HG03432 (cell line): ENCODE results near the gene FOXRED2.
"Not testable (repeated sequence)": the region's sequence is repeated elsewhere in the genome, so short reads cannot be mapped to it uniquely, and the experiment has no call there.

Source experiments
- ATAC-seq: cut with Tn5 transposase; IDR thresholded peaks from one replicate; pipeline ENCODE4 v1.9.1; 2021; ENCODE audit warnings: mild to moderate bottlenecking, moderate library complexity; ENCODE audit not compliant: unreplicated experiment

Gene FOXRED2

GRCh38 chr22:36452250-36452977 is 54.4 kb downstream of the FOXRED2 start:
- ATAC-seq = no peak

GRCh38 chr22:36450923-36451322 is 55.9 kb downstream of the FOXRED2 start:
- ATAC-seq = not testable (repeated sequence)

GRCh38 chr22:36449596-36450175 is 57.2 kb downstream of the FOXRED2 start:
- no peak for ATAC-seq

- ATAC-seq = no peak
These were observed 59.2 kb downstream of the FOXRED2 start for GRCh38 chr22:36447632-36448031.

GRCh38 chr22:36445158-36445668 is 61.6 kb downstream of the FOXRED2 start:
- no peak for ATAC-seq

- ATAC-seq = no peak
These were observed 63.6 kb downstream of the FOXRED2 start for GRCh38 chr22:36443198-36443770.

- ATAC-seq = no peak
These were observed 64.2 kb downstream of the FOXRED2 start for GRCh38 chr22:36442506-36443197.

GRCh38 chr22:36440429-36441002 is 66.3 kb downstream of the FOXRED2 start:
- no peak for ATAC-seq

- ATAC-seq = no peak
These were observed 67.2 kb downstream of the FOXRED2 start for GRCh38 chr22:36439481-36440271.
